HCT116 (cell line): Measurements from ENCODE around the gene ZNF155. TPM values are rescaled to one million over a fixed set of nuclear protein-coding genes. Genes with fewer than 3 reads are reported as not detected.

ENCODE experiments used
- ATAC-seq: fragments of 200-7000 bp; cut with Tn5 transposase; 2 replicates; pipeline ENCODE4 v1.9.1; 2020; ENCODE audit warnings: mild to moderate bottlenecking, moderate library complexity
- BruUV-seq: library from RNA; stranded (reverse); fragments of 400-500 nt; replicated peaks from 2 replicates; lab custom pipeline; 2021; lab: Mats Ljungman, UMichigan
- CTCF ChIA-PET: fragments of 300-600 bp; sonication (Branson Sonifier 250); formaldehyde crosslinking; loops from one replicate; lab custom pipeline; 2021; ENCODE audit warnings: antibody characterized with exemption; lab: Charles Lee
- POLR2A ChIA-PET: fragments of 300-600, 350-600 bp; sonication (Branson Sonifier 250); formaldehyde crosslinking; loops from one replicate; lab custom pipeline; 2021; ENCODE audit warnings: antibody characterized with exemption; lab: Charles Lee
- RAD21 ChIA-PET, 2 experiments: fragments of 300-600 bp; sonication (Branson Sonifier 250); formaldehyde crosslinking; loops; one replicate each; lab custom pipeline; 2023; ENCODE audit warnings: low total read pairs in 2 of 2; ENCODE audit not compliant: uncharacterized antibody in 2 of 2, unreplicated experiment in 2 of 2, low non-redundant PET in 1 of 2; lab: Charles Lee
- DNase-seq: peaks from one replicate; pipeline ENCODE4 v3.0.0-alpha.2; 2010; ENCODE audit warnings: low read depth, low spot score
- H2AFZ ChIP-seq: fragments of 200-600 bp; shearing (Covaris generic), sonication (generic); 2 replicates; pipeline ENCODE4 v1.6.1; 2017; ENCODE audit warnings: low read depth, mixed run types, mixed read lengths, antibody characterized with exemption, low read length; ENCODE audit not compliant: poor library complexity, severe bottlenecking
- H3K27ac ChIP-seq: 2 replicates; pipeline ENCODE4 v1.5.1; 2012; ENCODE audit warnings: low read depth, low read length
- H3K27me3 ChIP-seq: fragments of 200-600 bp; sonication (generic); 2 replicates; pipeline ENCODE4 v1.6.1; 2016; ENCODE audit warnings: mixed run types, low read length, mixed read lengths; ENCODE audit not compliant: insufficient read depth
- H3K36me3 ChIP-seq, 2 experiments: fragments of 200-500 bp in 1 of 2; fragments of 200-600 bp in 1 of 2; sonication (Bioruptor generic) in 1 of 2; sonication (generic) in 1 of 2; 2 replicates each; pipeline versions ENCODE4 v1.5.1 to v1.6.1; 2014 to 2016; ENCODE audit warnings: low read length in 2 of 2, inconsistent platforms in 1 of 2, mixed read lengths in 1 of 2, mixed run types in 1 of 2; ENCODE audit not compliant: insufficient read depth in 2 of 2, control insufficient read depth in 1 of 2
- H3K4me1 ChIP-seq, 2 experiments: fragments of 200-600 bp in 1 of 2; sonication (generic) in 1 of 2; 2 replicates each; pipeline versions ENCODE4 v1.5.1 to v1.6.1; 2012 to 2017; ENCODE audit warnings: low read length in 2 of 2, inconsistent platforms in 1 of 2, mild to moderate bottlenecking in 1 of 2, mixed read lengths in 1 of 2, mixed run types in 1 of 2, moderate library complexity in 1 of 2; ENCODE audit not compliant: insufficient read depth in 2 of 2, control insufficient read depth in 1 of 2
- H3K4me2 ChIP-seq: fragments of 200-600 bp; sonication (generic); 2 replicates; pipeline ENCODE4 v1.6.1; 2017; ENCODE audit warnings: mixed run types, low read length, mixed read lengths
- H3K4me3 ChIP-seq, 2 experiments: fragments of 200-600 bp in 1 of 2; sonication (generic) in 1 of 2; replicated peaks in 1 of 2; 2 replicates each; pipeline ENCODE4 v1.5.1; 2011 to 2016; ENCODE audit warnings: low read length in 2 of 2, control low read depth in 1 of 2, low read depth in 1 of 2, mild to moderate bottlenecking in 1 of 2, mixed read lengths in 1 of 2, mixed run types in 1 of 2
- H3K79me2 ChIP-seq: fragments of 200-600 bp; sonication (generic); 2 replicates; pipeline ENCODE4 v1.6.1; 2017; ENCODE audit warnings: mild to moderate bottlenecking, mixed run types, low read length, moderate library complexity, mixed read lengths; ENCODE audit not compliant: insufficient read depth
- H3K9ac ChIP-seq: fragments of 200-600 bp; sonication (generic); 2 replicates; pipeline ENCODE4 v1.6.1; 2016; ENCODE audit warnings: low read length, mixed read lengths
- H3K9me2 ChIP-seq: fragments of 200-600 bp; sonication (generic), shearing (Covaris generic); 2 replicates; pipeline ENCODE4 v1.6.1; 2017; ENCODE audit warnings: mixed run types, mild to moderate bottlenecking, moderate library complexity; ENCODE audit not compliant: insufficient read depth
- H3K9me3 ChIP-seq, 2 experiments: fragments of 200-500 bp in 1 of 2; fragments of 200-600 bp in 1 of 2; sonication (Bioruptor generic) in 1 of 2; sonication (generic) in 1 of 2; 2 replicates each; pipeline ENCODE4 v1.6.1; 2014 to 2017; ENCODE audit warnings: low read length in 2 of 2, mixed read lengths in 2 of 2, inconsistent platforms in 1 of 2, low read depth in 1 of 2, mild to moderate bottlenecking in 1 of 2, mixed run types in 1 of 2, moderate library complexity in 1 of 2; ENCODE audit not compliant: control insufficient read depth in 1 of 2, insufficient read depth in 1 of 2
- H4K20me1 ChIP-seq: fragments of 200-600 bp; sonication (generic), shearing (Covaris generic); 2 replicates; pipeline ENCODE4 v1.6.1; 2017; ENCODE audit warnings: mixed run types, mild to moderate bottlenecking, moderate library complexity; ENCODE audit not compliant: insufficient read depth
- CBX3 ChIP-seq: IDR thresholded peaks from 2 replicates; pipeline ENCODE4 v1.6.1; 2012; ENCODE audit warnings: low read depth
- EGR1 ChIP-seq: IDR thresholded peaks from 2 replicates; pipeline ENCODE4 v1.6.1; 2012; ENCODE audit warnings: low read depth
- ELF1 ChIP-seq: IDR thresholded peaks from 2 replicates; pipeline ENCODE4 v1.6.1; 2012; ENCODE audit warnings: low read depth, borderline replicate concordance
- JUND ChIP-seq: IDR thresholded peaks from 2 replicates; pipeline ENCODE4 v1.6.1; 2012
- POLR2AphosphoS5 ChIP-seq: IDR thresholded peaks from 2 replicates; pipeline ENCODE4 v1.6.1; 2011; ENCODE audit warnings: mild to moderate bottlenecking, low read depth, low read length, moderate library complexity
- SIN3A ChIP-seq: IDR thresholded peaks from 2 replicates; pipeline ENCODE4 v1.6.1; 2012; ENCODE audit warnings: low read depth
- SP1 ChIP-seq: IDR thresholded peaks from 2 replicates; pipeline ENCODE4 v1.6.1; 2012; ENCODE audit warnings: low read depth
- SRF ChIP-seq: IDR thresholded peaks from 2 replicates; pipeline ENCODE4 v1.6.1; 2012; ENCODE audit warnings: low read depth
- TCF7L2 ChIP-seq: IDR thresholded peaks from 2 replicates; pipeline ENCODE4 v1.7.0; 2011; ENCODE audit warnings: borderline replicate concordance, inconsistent platforms; ENCODE audit not compliant: insufficient read depth, insufficient read length; ENCODE audit errors: extremely low read depth
- YY1 ChIP-seq: IDR thresholded peaks from 2 replicates; pipeline ENCODE4 v1.6.1; 2011; ENCODE audit warnings: low read length, low read depth, moderate library complexity, mild to moderate bottlenecking; ENCODE audit not compliant: insufficient replicate concordance; ENCODE audit errors: extremely low read depth
- ZFX ChIP-seq: fragments of 450-650 bp; IDR thresholded peaks from 2 replicates; pipeline ENCODE4 v1.6.1; 2017
- intact Hi-C: fragments of 100-400 bp; cut with micrococcal nuclease; formaldehyde crosslinking; loops from 2 replicates; pipeline ENCODE4 v1.10.0; 2022
- total RNA-seq: library from RNA; stranded (reverse); gene quantifications from one replicate; pipeline ENCODE4 v1.2.1, GENCODE V29; 2021; ENCODE audit not compliant: unreplicated experiment
- TF ChIP-seq, protein P1 (sequence below): IDR thresholded peaks from 2 replicates; pipeline ENCODE4 v1.6.1; 2012

ZNF155 gene
- total RNA-seq, 1 experiment from 2014 or later: 2.2 TPM

DNA sequence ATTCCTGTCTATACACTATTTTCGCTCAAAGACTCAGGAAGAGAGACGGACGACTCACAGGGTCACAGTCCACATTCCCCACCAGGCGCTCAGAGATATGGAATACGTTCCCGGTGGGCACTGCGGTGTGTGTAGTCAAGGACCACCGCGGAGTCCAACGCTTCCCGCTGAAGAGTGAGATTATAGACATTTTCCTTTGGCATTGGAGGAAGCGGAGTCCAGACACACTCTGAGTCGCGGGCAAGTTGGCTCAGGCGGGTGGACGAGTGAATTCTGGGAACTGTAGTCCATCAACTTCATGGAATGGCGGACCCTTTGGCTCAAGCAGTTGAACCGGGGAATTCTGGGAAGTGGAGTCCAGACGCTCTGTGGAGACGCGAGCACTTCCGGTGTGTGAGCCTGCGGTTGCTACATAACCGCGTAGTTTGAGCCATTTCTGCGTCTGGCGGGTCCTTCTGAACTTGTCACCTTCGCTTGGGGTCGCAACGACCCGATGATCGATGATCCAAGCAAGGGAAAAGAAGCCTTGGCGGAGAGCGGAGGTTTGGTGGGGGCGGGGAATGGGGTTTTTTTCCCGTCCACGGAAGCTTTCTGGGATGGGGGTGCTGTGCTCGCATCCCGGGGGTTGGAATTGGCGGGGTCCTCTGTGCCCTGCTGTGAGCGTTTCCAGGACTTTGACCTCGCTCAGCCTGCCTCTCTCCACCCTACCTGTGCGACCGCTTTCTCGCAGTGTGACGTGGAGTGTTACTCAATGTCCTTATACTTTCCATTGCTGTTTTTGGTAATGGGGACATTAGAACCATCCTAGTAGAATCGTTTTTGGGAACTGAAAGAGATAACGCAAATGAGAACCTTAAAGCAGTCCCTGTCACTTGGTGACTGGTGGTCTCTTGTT is 18.8 kb downstream of the ZNF155 start, which contains the start of gene ZNF230:
Gene ZNF230, plus strand, starts transcription at position 392 of the 895 bp plus-strand sequence. CDS start 4,122 bp downstream, outside the sequence.
- H3K9me2 ChIP-seq: no peaks in the 10 kb centered on the region
- RAD21 ChIA-PET: no interaction called here
- H3K4me2 ChIP-seq: peak within 1 kb of the TSS; percentile 93
- no peaks in the 10 kb centered on the region for H3K36me3 ChIP-seq
- H3K9ac ChIP-seq: peak within 1 kb of the TSS; percentile 51
- H3K27me3 ChIP-seq: no peaks in the 10 kb centered on the region
- POLR2A ChIA-PET: no interaction called here
- peak; percentile 59 for TF ChIP-seq SP1
- peak; percentile 93 for TF ChIP-seq YY1
- TF ChIP-seq POLR2AphosphoS5: peak; percentile 46; the same call in 1 of the 2 replicates
- TF ChIP-seq ELF1: peak; percentile 93
- peak; percentile 62 for TF ChIP-seq TCF7L2
- no peak for TF ChIP-seq JUND
- TF ChIP-seq, protein P1, sequence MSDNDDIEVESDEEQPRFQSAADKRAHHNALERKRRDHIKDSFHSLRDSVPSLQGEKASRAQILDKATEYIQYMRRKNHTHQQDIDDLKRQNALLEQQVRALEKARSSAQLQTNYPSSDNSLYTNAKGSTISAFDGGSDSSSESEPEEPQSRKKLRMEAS: peak; percentile 60
- peak; percentile 67; the same call in 1 of the 2 replicates for TF ChIP-seq CBX3
- no peak for TF ChIP-seq EGR1
- 0 out of 2 replicates have a peak, but pooled peaks have one; percentile 42 for TF ChIP-seq SRF
- no peak for TF ChIP-seq ZFX
- peak; percentile 76 for TF ChIP-seq SIN3A
- H2AFZ ChIP-seq: peak within 1 kb of the TSS; percentile 99
- intact Hi-C loops: loop anchor here (1.0 to 2.0 kb wide), 4 partner anchors 52 to 176 kb away; partner anchors contain the start of genes ZNF221, ZNF224, ZNF225 and ZNF283
- peak within 1 kb of the TSS; percentile 86 to 88 for H3K4me3 ChIP-seq
- BruUV-seq: TSS peak; percentile 89
- H3K27ac ChIP-seq: 0 out of 2 replicates have a peak within 1 kb of the TSS, but pooled peaks have one; percentile 0
- ATAC-seq (peak; percentile 95), DNase-seq (peak; percentile 92)
- H4K20me1 ChIP-seq: no peaks in the 10 kb centered on the region
- no peaks in the 10 kb centered on the region; a peak in 1 of 4 replicates for H3K9me3 ChIP-seq
- H3K4me1 ChIP-seq: peaks cover 0 to 13% of the 10 kb centered on the region in 2 experiments; a peak in 2 of 4 replicates
- H3K79me2 ChIP-seq: no peaks in the 10 kb centered on the region; the same call in 1 of the 2 replicates
- CTCF ChIA-PET: no interaction called here
